K562 (cell line): ENCODE results near the gene POMGNT2. TPM values are rescaled to one million over a fixed set of nuclear protein-coding genes. Genes with fewer than 3 reads are reported as not detected.

ENCODE experiments used
- ATAC-seq: fragments of 200-7000 bp; cut with Tn5 transposase; 3 replicates; pipeline ENCODE4 v1.9.1; 2020; ENCODE audit warnings: moderate library complexity
- BruUV-seq: library from RNA; stranded (reverse); fragments of 400-500 nt; replicated peaks from 2 replicates; lab custom pipeline; 2021; lab: Mats Ljungman, UMichigan
- CTCF ChIA-PET: fragments of 300-600 bp; formaldehyde crosslinking; extraction: SDS; loops from one replicate; lab custom pipeline; 2021; ENCODE audit warnings: low intra/inter-chr PET ratio; lab: Yijun Ruan, JAX
- POLR2A ChIA-PET: fragments of 300-600, 350-650 bp; sonication (Branson Sonifier 250); formaldehyde crosslinking; extraction: SDS; loops from one replicate; lab custom pipeline; 2021; ENCODE audit warnings: antibody characterized with exemption, inconsistent platforms; lab: Yijun Ruan, JAX
- DNase-seq, 4 experiments: peaks; one replicate each; pipeline versions ENCODE4 v3.0.0 to v3.0.0-alpha.2; 2011 to 2018; ENCODE audit warnings: low spot score in 3 of 4, mixed read lengths in 3 of 4; ENCODE audit errors: extremely low read depth in 1 of 4
- FAIRE-seq: peaks from 2 replicates; lab custom pipeline; 2011; peaks lifted over from hg19 to GRCh38; lab: Jason Lieb, UNC
- H2AFZ ChIP-seq: 2 replicates; pipeline ENCODE4 v1.6.0; 2011; ENCODE audit warnings: low read depth, low read length, control low read depth, inconsistent platforms
- H3K27ac ChIP-seq: fragments of 200-600 bp; 3 replicates; pipeline ENCODE4 v1.8.0; 2011; ENCODE audit warnings: low read depth, mild to moderate bottlenecking, control low read depth, inconsistent platforms, low read length, moderate library complexity, mixed read lengths; ENCODE audit errors: extremely low read depth
- H3K27me3 ChIP-seq, 2 experiments: fragments of 300-600 bp in 1 of 2; 2 replicates in 1 of 2; 3 replicates in 1 of 2; pipeline versions ENCODE4 v1.6.0 to v1.8.0; 2011; ENCODE audit warnings: inconsistent platforms in 2 of 2, low read length in 2 of 2, mild to moderate bottlenecking in 1 of 2, mixed read lengths in 1 of 2, moderate library complexity in 1 of 2; ENCODE audit not compliant: control insufficient read depth in 2 of 2, insufficient read depth in 2 of 2
- H3K36me3 ChIP-seq: fragments of 300-600 bp; 3 replicates; pipeline ENCODE4 v1.8.0; 2011; ENCODE audit warnings: mild to moderate bottlenecking, low read length, inconsistent platforms; ENCODE audit not compliant: control insufficient read depth, insufficient read depth
- H3K4me1 ChIP-seq, 2 experiments: fragments of 200-600 bp in 1 of 2; replicated peaks in 1 of 2; 2 replicates in 1 of 2; 3 replicates in 1 of 2; pipeline versions ENCODE4 v1.5.1 to v1.8.0; 2011; ENCODE audit warnings: inconsistent platforms in 2 of 2, low read length in 2 of 2, mild to moderate bottlenecking in 1 of 2, mixed read lengths in 1 of 2, moderate library complexity in 1 of 2; ENCODE audit not compliant: control insufficient read depth in 2 of 2, insufficient read depth in 2 of 2
- H3K4me2 ChIP-seq: 2 replicates; pipeline ENCODE4 v1.6.1; 2011; ENCODE audit warnings: low read length, control low read depth, inconsistent platforms, mixed read lengths; ENCODE audit not compliant: insufficient read depth
- H3K4me3 ChIP-seq: fragments of 200-600 bp; sonication (generic), shearing (Covaris generic); 2 replicates; pipeline ENCODE4 v1.5.1; 2016; ENCODE audit warnings: control low read depth, inconsistent platforms
- H3K79me2 ChIP-seq: fragments of 200-600 bp; 3 replicates; pipeline ENCODE4 v1.8.0; 2011; ENCODE audit warnings: low read length, inconsistent platforms; ENCODE audit not compliant: control insufficient read depth, insufficient read depth
- H3K9ac ChIP-seq, 2 experiments: 2 replicates each; pipeline versions ENCODE4 v1.6.0 to v1.6.1; 2011; ENCODE audit warnings: low read depth in 2 of 2, low read length in 2 of 2, control low read depth in 1 of 2, inconsistent platforms in 1 of 2, mild to moderate bottlenecking in 1 of 2, mixed read lengths in 1 of 2; ENCODE audit not compliant: insufficient read depth in 1 of 2
- H3K9me1 ChIP-seq: one replicate; pipeline ENCODE4 v1.6.0; 2011; ENCODE audit warnings: inconsistent platforms, mild to moderate bottlenecking, low read length, moderate library complexity; ENCODE audit not compliant: control insufficient read depth, insufficient read depth
- H3K9me3 ChIP-seq: replicated peaks from 2 replicates; pipeline ENCODE4 v1.5.1; 2011; ENCODE audit warnings: low read depth, low read length, inconsistent platforms; ENCODE audit not compliant: control insufficient read depth, insufficient read depth
- H4K20me1 ChIP-seq: replicated peaks from 2 replicates; pipeline ENCODE4 v1.6.1; 2011; ENCODE audit warnings: low read length, inconsistent platforms, mixed read lengths; ENCODE audit not compliant: control insufficient read depth, insufficient read depth
- CBX8 ChIP-seq: fragments of 200-600 bp; sonication (generic); IDR thresholded peaks from 2 replicates; pipeline ENCODE4 v1.6.1; 2012; ENCODE audit warnings: borderline replicate concordance, mixed run types, low read depth, mild to moderate bottlenecking, moderate library complexity, mixed read lengths, low read length, control low read depth, inconsistent platforms; ENCODE audit not compliant: poor library complexity, severe bottlenecking; ENCODE audit errors: extremely low read depth
- SNRNP70 ChIP-seq: fragments of 200-400 bp; formaldehyde crosslinking; optimal IDR thresholded peaks from 2 replicates; pipeline ENCODE3; 2017; ENCODE audit warnings: low read depth, low read length
- SRSF3 ChIP-seq: fragments of 200-400 bp; formaldehyde crosslinking; IDR thresholded peaks from 2 replicates; pipeline ENCODE4 v1.6.1; 2016; ENCODE audit warnings: mild to moderate bottlenecking, low read length, moderate library complexity; ENCODE audit not compliant: insufficient read depth
- STAT5B ChIP-seq: fragments of 250-450 bp; sonication (Bioruptor Pico); IDR thresholded peaks from 2 replicates; pipeline ENCODE4 v1.8.0; 2021; ENCODE audit warnings: mild to moderate bottlenecking, inconsistent platforms
- ZNF740 ChIP-seq, 3 experiments: fragments of 200-800 bp in 1 of 3; sonication (Bioruptor generic) in 1 of 3; sonication (generic) in 1 of 3; formaldehyde crosslinking in 1 of 3; IDR thresholded peaks; 2 replicates each; pipeline versions ENCODE4 v1.6.1 to v1.8.0; 2016 to 2022; ENCODE audit warnings: mild to moderate bottlenecking in 2 of 3, missing compliant biosample characterization in 2 of 3, missing genetic modification characterization in 2 of 3, missing genetic modification reagents in 1 of 3
- WGBS: fragments of 100-300 bp; shearing (Covaris generic); methylation state at CpG from one replicate; pipeline ENCODE4 v1.1.6; 2016; ENCODE audit warnings: low coverage, mixed read lengths; ENCODE audit not compliant: insufficient coverage; ENCODE audit errors: missing lambda C conversion rate; 5-methylcytosine and 5-hydroxymethylcytosine counted together
- in situ Hi-C: fragments of 300-500 bp; cut with MboI; formaldehyde crosslinking; loops from 4 replicates; pipeline ENCODE4 v1.15.0; 2018; ENCODE audit warnings: inconsistent platforms, mixed read lengths
- intact Hi-C: fragments of 100-400 bp; cut with micrococcal nuclease; formaldehyde crosslinking; loops from 2 replicates; pipeline ENCODE4 v1.14.2; 2022
- polyA plus RNA-seq, 8 experiments: library from polyadenylated mRNA; depleted of rRNA in 4 of 8; stranded (reverse) in 5 of 8; unstranded in 3 of 8; fragments of >200 nt; fragmentation: Nextera tagmentation in 2 of 8; fragmentation: Illumina TruSeq in 1 of 8; extraction: Ambion mirVana in 2 of 8; extraction: Trizol in 1 of 8; gene quantifications; 2 replicates each; pipeline versions ENCODE4 v1.2.1 to v1.2.3, GENCODE V29; 2011 to 2014; ENCODE audit warnings: inconsistent platforms in 1 of 8, missing spikeins in 1 of 8
- total RNA-seq, 7 experiments: library from RNA; depleted of rRNA in 6 of 7; stranded (reverse); fragments of >200 nt in 6 of 7; fragmentation: Illumina TruSeq in 2 of 7; extraction: Trizol in 2 of 7; gene quantifications; 2 replicates each; pipeline versions ENCODE4 v1.2.1 to v1.2.3, GENCODE V29; 2011 to 2021; ENCODE audit warnings: low replicate concordance in 1 of 7

Gene POMGNT2
- total and polyA plus RNA-seq, 9 of the 15 experiments (the other 6 are each of a cell fraction or from before 2014, with no cell fraction given): 0.65 to 14.1 (median 10.3) TPM

- TF ChIP-seq ZNF740 (CRISPR knock-in tag; IDR thresholded peaks at IDR 0.05) (no peak), ZNF740 (tag; IDR thresholded peaks at IDR 0.05) (no peak)
These were observed 24.1 kb downstream of the POMGNT2 start (continued) for GRCh38 chr3:43081796-43082195.

DNA sequence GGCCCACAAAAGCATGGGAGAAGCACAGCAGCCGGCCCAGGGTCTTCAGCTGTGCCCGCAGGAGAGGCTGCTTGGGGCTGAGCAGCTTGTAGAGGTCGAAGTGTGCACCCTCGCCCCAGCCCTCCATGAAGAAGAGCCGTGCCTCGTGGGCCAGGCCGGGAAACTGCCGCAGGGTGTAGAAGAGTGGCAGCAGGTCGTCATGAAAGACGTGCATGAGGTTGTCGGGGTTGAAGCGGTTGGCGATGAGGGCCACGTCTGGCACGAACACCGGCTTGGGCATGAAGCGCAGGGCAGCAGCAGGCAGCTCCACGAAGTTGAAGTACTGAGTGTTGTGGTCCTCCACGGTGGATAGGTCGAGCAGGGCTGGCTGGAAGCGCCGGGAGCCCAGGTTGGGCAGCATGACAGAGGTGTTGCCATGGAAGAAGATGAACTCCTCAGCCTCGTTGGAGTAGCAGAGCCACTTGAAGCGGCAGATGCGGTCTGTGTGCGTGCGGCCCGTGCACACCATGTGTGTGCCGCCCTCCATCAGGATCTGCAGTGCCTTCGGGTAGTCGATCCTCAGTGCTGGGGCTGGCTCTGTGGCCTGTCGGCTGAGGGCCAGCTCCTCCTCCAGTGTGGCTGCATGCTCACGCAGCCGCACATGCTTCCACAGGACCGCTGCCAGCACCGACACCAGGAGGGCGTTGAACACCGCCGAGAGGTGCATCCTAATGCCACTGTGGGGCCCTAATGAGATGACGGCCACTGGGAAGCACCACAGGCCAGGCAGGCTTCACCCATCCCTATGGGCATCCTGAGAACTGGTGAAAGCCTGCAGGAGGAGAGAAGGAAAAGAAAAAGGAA lies 24.9 kb downstream of the POMGNT2 start:
- no TSS peak for BruUV-seq
- no peak overlapping the region for H3K9ac ChIP-seq

More for the DNA sequence above, 24.9 kb downstream of the POMGNT2 start:
- ATAC-seq (no peak), FAIRE-seq (no peak), DNase-seq (no peak)
- Histone ChIP-seq H3K9me1 (no peaks in the 10 kb centered on the region), H4K20me1 (no peaks in the 10 kb centered on the region), H3K4me1 (peaks cover under 1 to 5% of the 10 kb centered on the region in 2 experiments; a peak in 2 of 5 replicates), H3K4me2 (no peak overlapping the region), H3K9me3 (no peaks in the 10 kb centered on the region), H3K27me3 (no peaks in the 10 kb centered on the region; a peak in 1 of 5 replicates), H3K79me2 (no peaks in the 10 kb centered on the region), H3K27ac (no peak overlapping the region), H2AFZ (no peak overlapping the region), H3K4me3 (no peak overlapping the region), H3K36me3 (peaks cover 10% of the 10 kb centered on the region; the same call in 1 of the 3 replicates)
- ChIA-PET POLR2A (interaction anchor here (0.5 kb wide), 1 partner anchor 1006 kb away, joined by 3 read pairs; no protein-coding TSS in a partner anchor), CTCF (no interaction called here)
- intact Hi-C loops: no loop called here
- no peak for TF ChIP-seq SRSF3
- no peak for TF ChIP-seq CBX8
- no peak for TF ChIP-seq STAT5B (CRISPR knock-in tag)
- no peak for TF ChIP-seq SNRNP70
- in situ Hi-C loops: no loop called here
- 81% methylated on average over 40 of the region's 40 CpGs for WGBS
